Right atrium auricular region (tissue), 2 donors: Measurements from ENCODE around the gene CNGB1. TPM values are rescaled to one million over a fixed set of nuclear protein-coding genes. Genes with fewer than 3 reads are reported as not detected.

Source experiments
- DNase-seq: peaks from one replicate; pipeline ENCODE4 v3.0.0-alpha.2; 2019; ENCODE audit warnings: low spot score
- H3K27ac ChIP-seq, 2 donors: fragments of 200-600 bp; sonication (generic); 1 replicate in 1 of 2; 2 replicates in 1 of 2; pipeline ENCODE4 v1.5.1; 2016 to 2019
- H3K27me3 ChIP-seq, 2 donors: fragments of 200-600 bp; sonication (generic); one replicate each; pipeline versions ENCODE4 v1.5.1 to v1.6.0; 2017 to 2019
- H3K36me3 ChIP-seq: fragments of 200-600 bp; sonication (generic); one replicate; pipeline ENCODE4 v1.5.1; 2016
- H3K4me1 ChIP-seq, 2 donors: fragments of 200-600 bp; sonication (generic); one replicate each; pipeline versions ENCODE4 v1.5.1 to v1.6.0; 2017 to 2019
- H3K4me3 ChIP-seq, 2 donors: fragments of 200-600 bp; sonication (generic); 1 replicate in 1 of 2; 2 replicates in 1 of 2; pipeline ENCODE4 v1.5.1; 2017 to 2019; ENCODE audit warnings: mild to moderate bottlenecking in 1 of 2, moderate library complexity in 1 of 2
- H3K9me3 ChIP-seq, 2 donors: fragments of 200-600 bp; sonication (generic); one replicate each; pipeline ENCODE4 v1.5.1; 2019
- total RNA-seq, 2 donors: library from RNA; depleted of rRNA; stranded (reverse); fragments of >200 nt; gene quantifications; one replicate each; pipeline ENCODE4 v1.1.0, GENCODE V29; 2016
- TF ChIP-seq, protein P1 (sequence below), 2 donors: fragments of 200-600 bp; sonication (generic); IDR thresholded peaks; one replicate each; pipeline ENCODE4 v1.5.1; 2019; ENCODE audit warnings: antibody characterized with exemption in 2 of 2

Gene CNGB1
- total RNA-seq, 2 donors from 2014 or later: not detected

DNA sequence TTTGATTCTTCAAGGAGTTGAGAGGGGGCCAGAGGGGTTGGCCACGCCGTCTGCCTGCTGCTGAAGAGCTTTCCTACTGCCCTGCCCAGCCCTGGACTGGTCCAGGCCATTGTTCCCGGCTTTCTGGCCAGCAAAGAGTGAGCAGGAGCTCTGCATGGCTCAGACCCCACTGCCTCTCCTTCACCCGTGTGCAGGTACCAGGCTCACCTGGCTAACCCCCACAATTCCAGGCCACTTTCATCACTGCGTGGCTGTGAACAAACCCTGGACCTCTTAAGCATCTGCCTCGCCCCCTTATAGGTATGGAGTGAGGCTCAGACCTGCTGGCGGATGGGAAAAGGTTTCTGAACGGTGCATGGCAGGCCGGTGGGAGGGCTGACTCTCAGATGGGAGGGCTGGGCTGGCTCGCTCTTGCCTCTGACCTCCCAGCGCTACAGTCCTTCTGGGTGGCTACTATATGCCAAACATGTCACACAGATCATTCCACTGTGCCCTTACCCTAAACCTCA, 20.7 kb upstream of the CNGB1 start:
- Histone ChIP-seq H3K27ac (no peak overlapping the region), H3K27me3 (no peaks in the 10 kb centered on the region), H3K36me3 (peaks cover 21% of the 10 kb centered on the region), H3K9me3 (no peaks in the 10 kb centered on the region), H3K4me1 (peaks cover 0 to 9% of the 10 kb centered on the region in 2 donors), H3K4me3 (no peak overlapping the region)
- TF ChIP-seq, protein P1, sequence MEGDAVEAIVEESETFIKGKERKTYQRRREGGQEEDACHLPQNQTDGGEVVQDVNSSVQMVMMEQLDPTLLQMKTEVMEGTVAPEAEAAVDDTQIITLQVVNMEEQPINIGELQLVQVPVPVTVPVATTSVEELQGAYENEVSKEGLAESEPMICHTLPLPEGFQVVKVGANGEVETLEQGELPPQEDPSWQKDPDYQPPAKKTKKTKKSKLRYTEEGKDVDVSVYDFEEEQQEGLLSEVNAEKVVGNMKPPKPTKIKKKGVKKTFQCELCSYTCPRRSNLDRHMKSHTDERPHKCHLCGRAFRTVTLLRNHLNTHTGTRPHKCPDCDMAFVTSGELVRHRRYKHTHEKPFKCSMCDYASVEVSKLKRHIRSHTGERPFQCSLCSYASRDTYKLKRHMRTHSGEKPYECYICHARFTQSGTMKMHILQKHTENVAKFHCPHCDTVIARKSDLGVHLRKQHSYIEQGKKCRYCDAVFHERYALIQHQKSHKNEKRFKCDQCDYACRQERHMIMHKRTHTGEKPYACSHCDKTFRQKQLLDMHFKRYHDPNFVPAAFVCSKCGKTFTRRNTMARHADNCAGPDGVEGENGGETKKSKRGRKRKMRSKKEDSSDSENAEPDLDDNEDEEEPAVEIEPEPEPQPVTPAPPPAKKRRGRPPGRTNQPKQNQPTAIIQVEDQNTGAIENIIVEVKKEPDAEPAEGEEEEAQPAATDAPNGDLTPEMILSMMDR (IDR thresholded peaks at IDR 0.05): no peak
- no peak for DNase-seq

DNA sequence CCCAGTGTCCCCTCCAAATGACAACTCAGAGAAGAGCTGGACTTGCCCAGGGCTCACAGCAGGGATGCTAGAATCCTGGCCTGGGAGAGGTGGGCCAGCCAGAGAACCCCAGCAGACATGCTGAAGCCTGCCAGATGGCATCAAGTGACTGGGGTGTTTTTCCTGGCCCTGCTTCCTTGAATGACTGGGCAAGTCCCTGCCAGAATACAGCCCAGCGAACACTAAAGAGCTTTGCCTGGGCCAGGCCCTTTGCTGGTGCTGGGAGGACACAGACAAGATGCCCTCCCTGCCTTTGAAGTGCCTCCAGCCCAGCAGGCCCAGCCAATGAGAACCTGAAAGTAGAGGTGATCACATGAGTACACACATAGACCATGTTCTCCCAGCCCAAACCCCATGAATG, 18.0 kb upstream of the CNGB1 start:
- TF ChIP-seq, protein P1 (IDR thresholded peaks at IDR 0.05): no peak
- Histone ChIP-seq H3K27ac (peak overlapping the region in 1 of 2 donors; percentile 40), H3K36me3 (no peaks in the 10 kb centered on the region), H3K27me3 (no peaks in the 10 kb centered on the region), H3K9me3 (no peaks in the 10 kb centered on the region), H3K4me1 (peaks cover 0 to 21% of the 10 kb centered on the region in 2 donors), H3K4me3 (no peak overlapping the region)
- DNase-seq: no peak

DNA sequence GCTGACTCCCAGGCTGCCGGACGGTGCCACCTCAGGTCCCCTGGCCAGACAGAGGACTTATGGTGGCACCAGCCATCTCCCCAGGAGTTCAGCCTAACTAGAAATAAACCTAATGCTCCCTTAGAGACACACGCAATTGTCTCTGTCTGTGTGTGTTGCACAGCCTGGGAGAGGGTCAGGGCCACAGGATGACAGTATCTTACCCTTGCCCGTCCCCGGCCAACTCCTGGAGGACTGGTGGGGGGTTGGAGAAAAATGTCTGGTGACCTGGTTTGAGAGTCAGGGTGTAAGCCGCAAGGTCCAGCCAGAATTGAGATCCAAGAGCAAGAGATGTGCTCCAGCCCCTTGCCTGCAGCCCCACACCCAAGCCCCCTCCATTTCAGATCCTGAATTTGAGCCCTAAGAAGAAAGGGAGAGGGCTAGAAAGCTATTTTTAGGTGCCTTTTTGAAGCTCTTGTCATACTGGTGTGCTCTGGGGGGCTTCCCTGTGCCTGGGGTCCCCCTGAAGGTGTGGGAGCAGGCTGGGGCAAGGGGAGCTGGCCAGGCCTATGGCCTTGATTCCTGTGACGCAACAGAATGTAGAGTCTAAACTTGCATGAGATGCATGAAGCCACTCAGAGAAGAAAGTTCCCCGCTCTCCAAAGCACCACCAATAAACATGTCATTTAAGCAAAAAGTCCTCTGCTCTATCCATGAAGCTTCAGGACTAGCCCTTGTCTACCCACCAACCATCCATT, 16.7 kb upstream of the CNGB1 start:
- no peak for DNase-seq
- Histone ChIP-seq H3K4me1 (peaks cover 0 to 21% of the 10 kb centered on the region in 2 donors), H3K36me3 (no peaks in the 10 kb centered on the region), H3K9me3 (no peaks in the 10 kb centered on the region), H3K27me3 (no peaks in the 10 kb centered on the region), H3K27ac (no peak overlapping the region), H3K4me3 (no peak overlapping the region)
- TF ChIP-seq, protein P1 (IDR thresholded peaks at IDR 0.05): no peak

DNA sequence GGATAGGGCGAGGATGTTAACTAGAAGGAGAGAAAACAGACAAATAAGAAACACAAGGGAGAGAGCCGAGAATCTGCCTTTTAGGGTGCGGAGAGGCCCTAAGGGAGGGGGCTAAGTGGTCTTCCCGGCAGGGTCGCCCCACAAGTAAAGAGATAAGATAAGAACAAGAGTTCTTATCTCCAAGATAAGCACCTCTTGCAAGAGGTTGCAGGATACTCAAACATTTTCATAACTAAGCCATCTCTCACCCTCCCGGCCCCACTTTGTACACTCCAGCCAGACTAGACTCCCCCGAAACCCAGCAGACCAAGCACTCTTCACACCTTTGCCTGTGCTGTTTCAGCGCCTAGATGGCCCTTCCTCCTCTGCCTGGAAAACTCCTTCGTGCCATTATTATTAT, 15.3 kb upstream of the CNGB1 start:
- no peak for DNase-seq
- no peak overlapping the region for H3K27ac ChIP-seq

DNA sequence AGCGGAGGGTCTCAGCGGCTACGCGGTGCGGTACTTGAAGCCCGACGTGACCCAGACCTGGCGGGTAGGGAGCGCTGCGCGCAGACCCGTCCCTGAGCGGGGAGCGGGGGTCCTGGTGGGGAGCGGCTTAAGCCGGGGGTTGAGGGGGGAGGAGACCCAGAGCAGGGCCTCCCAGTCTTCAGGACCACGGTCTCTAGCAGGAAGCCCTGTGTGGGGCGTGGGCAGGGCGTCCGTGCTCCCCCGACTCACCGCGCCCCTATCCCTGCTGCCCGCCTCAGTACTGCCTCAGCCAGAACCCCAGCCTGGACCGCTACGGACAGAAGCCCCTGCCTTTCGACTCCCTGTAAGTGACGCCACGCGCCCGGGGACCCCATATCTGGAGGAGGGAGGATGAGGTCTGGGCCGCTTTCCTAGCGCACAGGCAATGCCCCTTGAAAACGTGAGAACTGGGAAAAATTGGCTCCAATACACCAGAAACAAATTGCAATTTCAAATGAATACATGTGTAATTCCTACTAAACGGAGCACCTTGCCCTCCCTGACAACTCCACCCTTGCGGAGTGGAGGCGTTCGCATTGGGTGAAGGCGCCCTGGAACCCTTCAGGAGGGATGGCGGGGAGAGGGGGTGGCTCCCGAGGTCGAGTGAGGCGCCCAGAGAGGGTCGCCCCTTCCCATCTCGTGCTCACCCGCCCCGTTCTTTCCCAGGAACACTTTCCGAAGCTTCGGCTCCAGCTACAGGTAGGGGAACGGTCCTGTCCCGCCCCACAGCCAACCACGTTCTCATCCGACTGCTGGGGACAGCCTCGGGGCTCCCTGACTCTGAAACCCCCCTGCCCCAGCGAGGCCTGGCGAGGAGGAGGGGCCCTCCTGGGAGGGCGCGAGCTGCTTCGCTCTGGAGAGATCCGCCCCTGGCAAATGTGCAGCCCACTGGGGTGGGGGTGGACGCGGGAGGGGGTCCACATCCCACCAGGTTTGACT, 14.6 kb upstream of the CNGB1 start:
- TF ChIP-seq, protein P1 (IDR thresholded peaks at IDR 0.05): no peak
- no peak for DNase-seq
- Histone ChIP-seq H3K36me3 (no peaks in the 10 kb centered on the region), H3K27ac (peak overlapping the region in 1 of 2 donors; percentile 56), H3K4me3 (peak overlapping the region; percentile 55 to 65), H3K27me3 (no peaks in the 10 kb centered on the region), H3K9me3 (no peaks in the 10 kb centered on the region), H3K4me1 (peaks cover 0 to 21% of the 10 kb centered on the region in 2 donors)

More for the DNA sequence above, 15.3 kb upstream of the CNGB1 start:
- TF ChIP-seq, protein P1 (IDR thresholded peaks at IDR 0.05): no peak
- H3K4me3 ChIP-seq: no peak overlapping the region
- H3K4me1 ChIP-seq: peaks cover 0 to 21% of the 10 kb centered on the region in 2 donors
- no peaks in the 10 kb centered on the region for H3K36me3 ChIP-seq
- H3K27me3 ChIP-seq: no peaks in the 10 kb centered on the region
- no peaks in the 10 kb centered on the region for H3K9me3 ChIP-seq
